Gastroesophageal sphincter (tissue), 3 donors: ENCODE measurements around the gene LINGO4.

ENCODE experiments used
- EP300 ChIP-seq: sonication (generic); formaldehyde crosslinking; IDR thresholded peaks from one replicate; pipeline ENCODE4 v1.6.1; 2017; ENCODE audit warnings: antibody characterized with exemption, mild to moderate bottlenecking
- POLR2A ChIP-seq, 2 donors: fragments of 450-650 bp; IDR thresholded peaks; one replicate each; pipeline ENCODE4 v1.6.1; 2017; ENCODE audit warnings: antibody characterized with exemption in 2 of 2, mild to moderate bottlenecking in 2 of 2, moderate library complexity in 1 of 2
- POLR2AphosphoS5 ChIP-seq: sonication (generic); formaldehyde crosslinking; IDR thresholded peaks from one replicate; pipeline ENCODE4 v1.6.1; 2017; ENCODE audit warnings: antibody characterized with exemption
- TF ChIP-seq, protein P1 (sequence below), 4 experiments: fragments of 200-600 bp in 2 of 4; fragments of 450-650 bp in 2 of 4; sonication (generic) in 1 of 4; IDR thresholded peaks; one replicate each; pipeline ENCODE4 v1.5.1; 2017 to 2019; ENCODE audit warnings: antibody characterized with exemption in 4 of 4, mild to moderate bottlenecking in 2 of 4, moderate library complexity in 2 of 4

GRCh38 chr1:151839082-151839412 is 33.8 kb upstream of the LINGO4 start:
- TF ChIP-seq POLR2A (IDR thresholded peaks at IDR 0.05), result no peak
- TF ChIP-seq, protein P1, sequence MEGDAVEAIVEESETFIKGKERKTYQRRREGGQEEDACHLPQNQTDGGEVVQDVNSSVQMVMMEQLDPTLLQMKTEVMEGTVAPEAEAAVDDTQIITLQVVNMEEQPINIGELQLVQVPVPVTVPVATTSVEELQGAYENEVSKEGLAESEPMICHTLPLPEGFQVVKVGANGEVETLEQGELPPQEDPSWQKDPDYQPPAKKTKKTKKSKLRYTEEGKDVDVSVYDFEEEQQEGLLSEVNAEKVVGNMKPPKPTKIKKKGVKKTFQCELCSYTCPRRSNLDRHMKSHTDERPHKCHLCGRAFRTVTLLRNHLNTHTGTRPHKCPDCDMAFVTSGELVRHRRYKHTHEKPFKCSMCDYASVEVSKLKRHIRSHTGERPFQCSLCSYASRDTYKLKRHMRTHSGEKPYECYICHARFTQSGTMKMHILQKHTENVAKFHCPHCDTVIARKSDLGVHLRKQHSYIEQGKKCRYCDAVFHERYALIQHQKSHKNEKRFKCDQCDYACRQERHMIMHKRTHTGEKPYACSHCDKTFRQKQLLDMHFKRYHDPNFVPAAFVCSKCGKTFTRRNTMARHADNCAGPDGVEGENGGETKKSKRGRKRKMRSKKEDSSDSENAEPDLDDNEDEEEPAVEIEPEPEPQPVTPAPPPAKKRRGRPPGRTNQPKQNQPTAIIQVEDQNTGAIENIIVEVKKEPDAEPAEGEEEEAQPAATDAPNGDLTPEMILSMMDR (IDR thresholded peaks at IDR 0.05), result no peak
- no peak for TF ChIP-seq EP300
- TF ChIP-seq POLR2AphosphoS5, result no peak
